ENCODE data around the gene MATN3.

- TF ChIP-seq CTCF (conservative IDR thresholded peaks at IDR 0.05 in 1 of 2, IDR thresholded peaks at IDR 0.05 in 1 of 2; ENCODE audit: extremely low read depth in 1 of 2, insufficient read depth in 1 of 2, low read depth in 1 of 2, low read length in 2 of 2) = no peak
- TF ChIP-seq EZH2 (IDR thresholded peaks at IDR 0.05; ENCODE audit: borderline replicate concordance, low read length) = no peak
Observed at GRCh38 chr2:20012282-20013125, at the start of gene MATN3.

All from mammary epithelial cell (primary cell).